HepG2 (cell line): ENCODE results near the gene INSIG2. TPM values are rescaled to one million over a fixed set of nuclear protein-coding genes. Genes with fewer than 3 reads are reported as not detected.
A peak's percentile ranks its signal among the peaks of the same experiment; 100 is the strongest.

ENCODE experiments used
- DNMT1 ChIP-seq: sonication (generic); formaldehyde crosslinking; IDR thresholded peaks from 2 replicates; pipeline ENCODE4 v1.5.1; 2020; ENCODE audit warnings: mild to moderate bottlenecking, missing genetic modification reagents
- HDAC1 ChIP-seq: sonication (generic); formaldehyde crosslinking; IDR thresholded peaks from 2 replicates; pipeline ENCODE4 v1.5.1; 2020; ENCODE audit warnings: mild to moderate bottlenecking, missing genetic modification reagents
- MTF1 ChIP-seq: sonication (generic); formaldehyde crosslinking; IDR thresholded peaks from 2 replicates; pipeline ENCODE4 v1.5.0; 2020; ENCODE audit warnings: missing genetic modification reagents
- MXI1 ChIP-seq: IDR thresholded peaks from 3 replicates; pipeline ENCODE4 v1.6.1; 2012; ENCODE audit warnings: low read depth, low read length, inconsistent platforms, borderline replicate concordance
- NR2F6 ChIP-seq, 2 experiments: IDR thresholded peaks; 2 replicates each; pipeline ENCODE4 v1.6.1; 2016; ENCODE audit warnings: antibody characterized with exemption in 1 of 2, mild to moderate bottlenecking in 1 of 2
- RFX1 ChIP-seq: fragments of 450-650 bp; IDR thresholded peaks from 2 replicates; pipeline ENCODE4 v1.6.1; 2017
- SP140L ChIP-seq: sonication (generic); formaldehyde crosslinking; IDR thresholded peaks from 2 replicates; pipeline ENCODE4 v1.4.0; 2020; ENCODE audit warnings: missing genetic modification reagents, borderline replicate concordance
- ZMYM2 ChIP-seq: sonication (generic); formaldehyde crosslinking; IDR thresholded peaks from 2 replicates; pipeline ENCODE4 v1.8.0; 2022; ENCODE audit warnings: mild to moderate bottlenecking, missing genetic modification reagents
- ZNF605 ChIP-seq: sonication (generic); formaldehyde crosslinking; IDR thresholded peaks from 2 replicates; pipeline ENCODE4 v1.8.0; 2022; ENCODE audit warnings: mild to moderate bottlenecking, missing genetic modification reagents
- ZNF644 ChIP-seq: IDR thresholded peaks from 2 replicates; pipeline ENCODE4 v1.6.1; 2016; ENCODE audit warnings: low read depth
- ZNF652 ChIP-seq: IDR thresholded peaks from 2 replicates; pipeline ENCODE4 v1.6.1; 2016; ENCODE audit warnings: low read depth, borderline replicate concordance
- ZNF670 ChIP-seq: sonication (generic); formaldehyde crosslinking; IDR thresholded peaks from 2 replicates; pipeline ENCODE4 v1.8.0; 2022; ENCODE audit warnings: mild to moderate bottlenecking, missing genetic modification reagents, borderline replicate concordance
- ZNF674 ChIP-seq: sonication (generic); formaldehyde crosslinking; IDR thresholded peaks from 2 replicates; pipeline ENCODE4 v1.5.0; 2020; ENCODE audit warnings: low read depth, mild to moderate bottlenecking, missing genetic modification reagents
- ZNF777 ChIP-seq: sonication (generic); formaldehyde crosslinking; IDR thresholded peaks from 2 replicates; pipeline ENCODE4 v1.4.0; 2020; ENCODE audit warnings: missing genetic modification reagents
- ZNF781 ChIP-seq: sonication (generic); formaldehyde crosslinking; IDR thresholded peaks from 2 replicates; pipeline ENCODE4 v1.5.1; 2020; ENCODE audit warnings: borderline replicate concordance, mild to moderate bottlenecking, missing genetic modification reagents; ENCODE audit errors: not compliant biosample characterization
- polyA plus RNA-seq, 8 experiments: library from polyadenylated mRNA; depleted of rRNA in 3 of 8; stranded (reverse) in 7 of 8; unstranded in 1 of 8; fragments of >200 nt; fragmentation: Illumina TruSeq in 4 of 8; extraction: Trizol in 4 of 8; gene quantifications; 2 replicates each; pipeline versions ENCODE4 v1.2.1 to v1.2.3, GENCODE V29; 2011 to 2016; ENCODE audit warnings: low read depth in 4 of 8, missing spikeins in 1 of 8, mixed read lengths in 1 of 8; ENCODE audit not compliant: insufficient read depth in 1 of 8
- total RNA-seq, 5 experiments: library from RNA; depleted of rRNA; stranded (reverse); fragments of >200 nt; fragmentation: Illumina TruSeq; extraction: Trizol; gene quantifications; 2 replicates each; pipeline ENCODE4 v1.2.3, GENCODE V29; 2016; ENCODE audit warnings: low read depth in 1 of 5
- TF ChIP-seq, protein P1 (sequence below): sonication (generic); formaldehyde crosslinking; IDR thresholded peaks from 2 replicates; pipeline ENCODE4 v1.5.1; 2020; ENCODE audit warnings: mild to moderate bottlenecking, missing genetic modification reagents
- TF ChIP-seq, protein P2 (sequence below): sonication (generic); formaldehyde crosslinking; IDR thresholded peaks from 2 replicates; pipeline ENCODE4 v1.4.0; 2020; ENCODE audit warnings: mild to moderate bottlenecking, missing genetic modification reagents
- TF ChIP-seq, protein P3 (sequence below): sonication (generic); formaldehyde crosslinking; IDR thresholded peaks from 2 replicates; pipeline ENCODE4 v1.9.0; 2021; ENCODE audit warnings: missing genetic modification reagents, borderline replicate concordance
- TF ChIP-seq, protein P4 (sequence below): IDR thresholded peaks from 2 replicates; pipeline ENCODE4 v1.6.1; 2016; ENCODE audit warnings: missing compliant biosample characterization, missing genetic modification reagents, borderline replicate concordance
- TF ChIP-seq, protein P5 (sequence below): sonication (generic); formaldehyde crosslinking; IDR thresholded peaks from 2 replicates; pipeline ENCODE4 v1.4.0; 2020; ENCODE audit warnings: mild to moderate bottlenecking, missing genetic modification reagents

The INSIG2 gene
- total and polyA plus RNA-seq, 2 of the 13 experiments (the other 11 are each of a cell fraction or from before 2014, with no cell fraction given), result 73.5 to 481 TPM

DNA sequence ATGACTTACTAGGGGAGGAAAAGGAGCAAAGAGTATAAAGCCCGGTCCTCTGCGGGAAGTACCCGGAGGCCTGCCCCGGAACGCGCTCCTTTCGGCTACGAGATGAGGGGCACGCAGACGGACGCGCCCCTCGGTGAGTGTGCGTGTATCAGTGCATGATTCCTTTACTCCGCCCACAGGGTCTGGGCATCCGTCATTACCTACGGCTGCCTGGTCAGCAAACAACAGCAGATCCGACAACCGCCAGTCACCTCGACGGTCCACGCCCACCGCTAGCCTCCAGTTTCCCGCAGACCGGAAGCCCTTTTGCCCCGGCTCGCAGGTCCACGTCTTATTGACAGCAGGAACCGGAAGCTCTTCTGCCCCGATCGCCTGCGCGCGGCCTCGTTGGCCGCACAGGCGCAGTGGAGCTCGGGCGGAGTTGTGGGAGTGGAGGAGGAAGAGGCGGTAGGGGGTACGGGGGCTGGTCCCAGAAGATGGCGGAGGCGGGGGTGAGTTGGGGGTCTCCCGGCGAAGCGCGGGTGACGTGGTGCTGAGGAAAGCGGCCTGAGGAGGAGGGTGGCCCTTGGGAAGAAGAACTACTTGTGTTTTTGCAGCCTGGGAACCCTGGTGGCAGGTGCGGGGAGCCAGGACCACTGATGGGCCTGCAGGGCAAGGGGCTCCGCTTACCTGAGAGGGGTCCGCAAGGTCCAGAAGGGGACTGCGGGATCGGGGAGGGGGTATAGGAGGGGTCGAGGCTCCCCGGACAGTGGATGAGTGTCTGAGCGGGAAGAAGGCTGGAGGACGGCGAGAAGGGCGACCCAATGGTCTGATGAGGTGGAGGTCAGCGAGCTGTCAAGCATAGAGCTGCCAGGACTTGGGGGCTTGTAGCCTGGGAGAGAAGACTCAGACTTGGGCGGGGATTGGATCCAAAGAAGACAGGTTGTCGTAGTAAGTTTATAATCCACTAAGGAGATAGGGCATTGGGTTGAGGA is at the start of gene INSIG2 (continued):
- no peak for TF ChIP-seq ZMYM2 (CRISPR knock-in tag)
- TF ChIP-seq ZNF674, result peak; percentile 85; the same call in 1 of the 2 replicates
- TF ChIP-seq ZNF777, result peak; percentile 50; the same call in 1 of the 2 replicates
- peak; percentile 97 for TF ChIP-seq DNMT1 (CRISPR knock-in tag)
- TF ChIP-seq HDAC1 (CRISPR knock-in tag), result peak; percentile 71
- TF ChIP-seq, protein P1, sequence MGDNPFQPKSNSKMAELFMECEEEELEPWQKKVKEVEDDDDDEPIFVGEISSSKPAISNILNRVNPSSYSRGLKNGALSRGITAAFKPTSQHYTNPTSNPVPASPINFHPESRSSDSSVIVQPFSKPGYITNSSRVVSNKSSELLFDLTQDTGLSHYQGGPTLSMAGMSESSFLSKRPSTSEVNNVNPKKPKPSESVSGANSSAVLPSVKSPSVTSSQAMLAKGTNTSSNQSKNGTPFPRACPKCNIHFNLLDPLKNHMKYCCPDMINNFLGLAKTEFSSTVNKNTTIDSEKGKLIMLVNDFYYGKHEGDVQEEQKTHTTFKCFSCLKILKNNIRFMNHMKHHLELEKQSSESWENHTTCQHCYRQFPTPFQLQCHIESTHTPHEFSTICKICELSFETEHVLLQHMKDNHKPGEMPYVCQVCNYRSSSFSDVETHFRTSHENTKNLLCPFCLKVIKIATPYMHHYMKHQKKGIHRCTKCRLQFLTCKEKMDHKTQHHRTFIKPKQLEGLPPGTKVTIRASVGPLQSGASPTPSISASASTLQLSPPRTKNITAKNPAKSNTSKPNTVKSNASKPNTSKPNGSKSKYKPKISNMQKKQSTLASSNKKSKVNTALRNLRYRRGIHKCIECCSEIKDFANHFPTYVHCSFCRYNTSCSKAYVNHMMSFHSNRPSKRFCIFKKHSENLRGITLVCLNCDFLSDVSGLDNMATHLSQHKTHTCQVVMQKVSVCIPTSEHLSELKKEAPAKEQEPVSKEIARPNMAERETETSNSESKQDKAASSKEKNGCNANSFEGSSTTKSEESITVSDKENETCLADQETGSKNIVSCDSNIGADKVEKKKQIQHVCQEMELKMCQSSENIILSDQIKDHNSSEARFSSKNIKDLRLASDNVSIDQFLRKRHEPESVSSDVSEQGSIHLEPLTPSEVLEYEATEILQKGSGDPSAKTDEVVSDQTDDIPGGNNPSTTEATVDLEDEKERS (CRISPR knock-in tag), result peak; percentile 81; the same call in 1 of the 2 replicates
- TF ChIP-seq, protein P2, sequence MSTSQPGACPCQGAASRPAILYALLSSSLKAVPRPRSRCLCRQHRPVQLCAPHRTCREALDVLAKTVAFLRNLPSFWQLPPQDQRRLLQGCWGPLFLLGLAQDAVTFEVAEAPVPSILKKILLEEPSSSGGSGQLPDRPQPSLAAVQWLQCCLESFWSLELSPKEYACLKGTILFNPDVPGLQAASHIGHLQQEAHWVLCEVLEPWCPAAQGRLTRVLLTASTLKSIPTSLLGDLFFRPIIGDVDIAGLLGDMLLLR (CRISPR knock-in tag), result no peak
- TF ChIP-seq, protein P3, sequence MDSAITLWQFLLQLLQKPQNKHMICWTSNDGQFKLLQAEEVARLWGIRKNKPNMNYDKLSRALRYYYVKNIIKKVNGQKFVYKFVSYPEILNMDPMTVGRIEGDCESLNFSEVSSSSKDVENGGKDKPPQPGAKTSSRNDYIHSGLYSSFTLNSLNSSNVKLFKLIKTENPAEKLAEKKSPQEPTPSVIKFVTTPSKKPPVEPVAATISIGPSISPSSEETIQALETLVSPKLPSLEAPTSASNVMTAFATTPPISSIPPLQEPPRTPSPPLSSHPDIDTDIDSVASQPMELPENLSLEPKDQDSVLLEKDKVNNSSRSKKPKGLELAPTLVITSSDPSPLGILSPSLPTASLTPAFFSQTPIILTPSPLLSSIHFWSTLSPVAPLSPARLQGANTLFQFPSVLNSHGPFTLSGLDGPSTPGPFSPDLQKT, result no peak
- peak; percentile 50; the same call in 1 of the 2 replicates for TF ChIP-seq ZNF652 (CRISPR knock-in tag)
- TF ChIP-seq MTF1, result no peak; the same call in 1 of the 2 replicates
- TF ChIP-seq, protein P4, sequence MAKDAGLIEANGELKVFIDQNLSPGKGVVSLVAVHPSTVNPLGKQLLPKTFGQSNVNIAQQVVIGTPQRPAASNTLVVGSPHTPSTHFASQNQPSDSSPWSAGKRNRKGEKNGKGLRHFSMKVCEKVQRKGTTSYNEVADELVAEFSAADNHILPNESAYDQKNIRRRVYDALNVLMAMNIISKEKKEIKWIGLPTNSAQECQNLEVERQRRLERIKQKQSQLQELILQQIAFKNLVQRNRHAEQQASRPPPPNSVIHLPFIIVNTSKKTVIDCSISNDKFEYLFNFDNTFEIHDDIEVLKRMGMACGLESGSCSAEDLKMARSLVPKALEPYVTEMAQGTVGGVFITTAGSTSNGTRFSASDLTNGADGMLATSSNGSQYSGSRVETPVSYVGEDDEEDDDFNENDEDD, result peak; percentile 67; the same call in 1 of the 2 replicates
- TF ChIP-seq NR2F6 (IDR thresholded peaks at IDR 0.05), result no peak; the same call in 1 of the 2 replicates
- peak; percentile 63; the same call in 1 of the 2 replicates for TF ChIP-seq NR2F6 (CRISPR knock-in tag; IDR thresholded peaks at IDR 0.05)
- peak; percentile 81 for TF ChIP-seq ZNF605 (CRISPR knock-in tag)
- peak; percentile 85 for TF ChIP-seq ZNF781 (CRISPR knock-in tag)
- no peak for TF ChIP-seq ZNF644 (CRISPR knock-in tag)
- TF ChIP-seq ZNF670 (CRISPR knock-in tag), result peak; percentile 45; the same call in 1 of the 2 replicates
- peak; percentile 26; the same call in 1 of the 2 replicates for TF ChIP-seq SP140L (CRISPR knock-in tag)
- TF ChIP-seq RFX1, result no peak
- TF ChIP-seq MXI1, result peak; percentile 93; the same call in 2 of the 3 replicates
- TF ChIP-seq, protein P5, sequence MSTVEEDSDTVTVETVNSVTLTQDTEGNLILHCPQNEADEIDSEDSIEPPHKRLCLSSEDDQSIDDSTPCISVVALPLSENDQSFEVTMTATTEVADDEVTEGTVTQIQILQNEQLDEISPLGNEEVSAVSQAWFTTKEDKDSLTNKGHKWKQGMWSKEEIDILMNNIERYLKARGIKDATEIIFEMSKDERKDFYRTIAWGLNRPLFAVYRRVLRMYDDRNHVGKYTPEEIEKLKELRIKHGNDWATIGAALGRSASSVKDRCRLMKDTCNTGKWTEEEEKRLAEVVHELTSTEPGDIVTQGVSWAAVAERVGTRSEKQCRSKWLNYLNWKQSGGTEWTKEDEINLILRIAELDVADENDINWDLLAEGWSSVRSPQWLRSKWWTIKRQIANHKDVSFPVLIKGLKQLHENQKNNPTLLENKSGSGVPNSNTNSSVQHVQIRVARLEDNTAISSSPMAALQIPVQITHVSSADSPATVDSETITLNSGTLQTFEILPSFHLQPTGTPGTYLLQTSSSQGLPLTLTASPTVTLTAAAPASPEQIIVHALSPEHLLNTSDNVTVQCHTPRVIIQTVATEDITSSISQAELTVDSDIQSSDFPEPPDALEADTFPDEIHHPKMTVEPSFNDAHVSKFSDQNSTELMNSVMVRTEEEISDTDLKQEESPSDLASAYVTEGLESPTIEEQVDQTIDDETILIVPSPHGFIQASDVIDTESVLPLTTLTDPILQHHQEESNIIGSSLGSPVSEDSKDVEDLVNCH (CRISPR knock-in tag), result no peak
